HUES64 (cell line): ENCODE measurements around the gene ZP2. TPM values are rescaled to one million over a fixed set of nuclear protein-coding genes. Genes with fewer than 3 reads are reported as not detected.
"Not testable (repeated sequence)": the region's sequence is repeated elsewhere in the genome, so short reads cannot be mapped to it uniquely, and the experiment has no call there.

Experiments used
- H3K27ac ChIP-seq: 2 replicates; pipeline ENCODE4 v1.7.0; 2013; ENCODE audit warnings: low read depth, low read length, inconsistent platforms
- H3K27me3 ChIP-seq: 2 replicates; pipeline ENCODE4 v1.6.1; 2013; ENCODE audit warnings: mild to moderate bottlenecking, low read length; ENCODE audit not compliant: insufficient read depth
- H3K36me3 ChIP-seq: 2 replicates; pipeline ENCODE4 v1.6.1; 2013; ENCODE audit warnings: mild to moderate bottlenecking, low read length; ENCODE audit not compliant: insufficient read depth
- H3K4me1 ChIP-seq: 2 replicates; pipeline ENCODE4 v1.6.1; 2013; ENCODE audit warnings: mild to moderate bottlenecking, low read length, moderate library complexity; ENCODE audit not compliant: insufficient read depth
- H3K4me3 ChIP-seq: 2 replicates; pipeline ENCODE4 v1.5.1; 2013; ENCODE audit warnings: mild to moderate bottlenecking, low read length, moderate library complexity
- H3K9ac ChIP-seq: 2 replicates; pipeline ENCODE4 v1.6.1; 2013; ENCODE audit warnings: mild to moderate bottlenecking, low read depth, low read length
- H3K9me3 ChIP-seq: 2 replicates; pipeline ENCODE4 v1.6.1; 2013; ENCODE audit warnings: low read depth, low read length; ENCODE audit not compliant: insufficient read depth
- WGBS: fragments of 150-250, 120-280 bp; methylation state at CpG from one replicate; pipeline ENCODE4 v1.1.7; 2013; ENCODE audit warnings: missing lambda C conversion rate; 5-methylcytosine and 5-hydroxymethylcytosine counted together
- polyA plus RNA-seq, 2 experiments: library from polyadenylated mRNA; stranded (reverse); fragments of 50-300 nt; gene quantifications; one replicate each; pipeline ENCODE4 v1.2.3, GENCODE V29; 2013

The ZP2 gene
- polyA plus RNA-seq (2013, experiment 1 of 2), result not detected
- not detected for polyA plus RNA-seq (2013, experiment 2 of 2)

GRCh38 chr16:21211486-21211885 is at the start of gene ZP2:
ZP2 (minus strand) TSS chr16:21211574; CDS start chr16:21211547, 27 bp downstream.
- Histone ChIP-seq H3K4me3 (no peak within 1 kb of the TSS), H3K9me3 (no peaks in the 10 kb centered on the region), H3K27me3 (no peaks in the 10 kb centered on the region), H3K27ac (no peak within 1 kb of the TSS), H3K4me1 (no peaks in the 10 kb centered on the region; the same call in 1 of the 2 replicates), H3K36me3 (no peaks in the 10 kb centered on the region), H3K9ac (no peak within 1 kb of the TSS)
- WGBS, result 93% methylated on average over 5 of the region's 5 CpGs

- Histone ChIP-seq H3K4me1 (no peaks in the 10 kb centered on the region), H3K36me3 (no peaks in the 10 kb centered on the region), H3K9me3 (no peaks in the 10 kb centered on the region), H3K4me3 (no peak overlapping the region), H3K9ac (no peak overlapping the region), H3K27ac (no peak overlapping the region), H3K27me3 (no peaks in the 10 kb centered on the region)
- 94% methylated on average over 4 of the region's 4 CpGs for WGBS
Observed at GRCh38 chr16:21257284-21257683, 45.9 kb upstream of the ZP2 start.

GRCh38 chr16:21256636-21257035 is 45.3 kb upstream of the ZP2 start:
- no peak overlapping the region for H3K27ac ChIP-seq
- H3K27me3 ChIP-seq, result no peaks in the 10 kb centered on the region
- WGBS, result 100% methylated on average over 1 of the region's 2 CpGs
- no peaks in the 10 kb centered on the region for H3K4me1 ChIP-seq
- no peak overlapping the region for H3K9ac ChIP-seq
- no peak overlapping the region for H3K4me3 ChIP-seq
- no peaks in the 10 kb centered on the region for H3K9me3 ChIP-seq
- no peaks in the 10 kb centered on the region for H3K36me3 ChIP-seq

GRCh38 chr16:21253470-21253869 is 42.1 kb upstream of the ZP2 start:
- H3K27me3 ChIP-seq, result no peaks in the 10 kb centered on the region
- no peaks in the 10 kb centered on the region for H3K4me1 ChIP-seq
- no peaks in the 10 kb centered on the region for H3K36me3 ChIP-seq
- no peak overlapping the region for H3K27ac ChIP-seq
- 99% methylated on average over 2 of the region's 3 CpGs for WGBS
- no peak overlapping the region for H3K9ac ChIP-seq
- H3K9me3 ChIP-seq, result no peaks in the 10 kb centered on the region
- H3K4me3 ChIP-seq, result no peak overlapping the region

GRCh38 chr16:21250072-21250923 is 38.9 kb upstream of the ZP2 start:
- 91% methylated on average over 15 of the region's 15 CpGs for WGBS
- Histone ChIP-seq H3K36me3 (no peaks in the 10 kb centered on the region), H3K4me3 (no peak overlapping the region), H3K27me3 (no peaks in the 10 kb centered on the region), H3K27ac (no peak overlapping the region), H3K9me3 (no peaks in the 10 kb centered on the region), H3K4me1 (peaks cover 11% of the 10 kb centered on the region), H3K9ac (no peak overlapping the region)

- not testable (repeated sequence) for H3K4me3 ChIP-seq, H3K9me3 ChIP-seq, H3K9ac ChIP-seq, H3K27me3 ChIP-seq, H3K27ac ChIP-seq, H3K36me3 ChIP-seq
- peaks cover 11% of the 10 kb centered on the region for H3K4me1 ChIP-seq
- 93% methylated on average over 4 of the region's 4 CpGs for WGBS
Observed at GRCh38 chr16:21248179-21248578, 36.8 kb upstream of the ZP2 start.

- Histone ChIP-seq H3K9ac (no peak overlapping the region), H3K36me3 (no peaks in the 10 kb centered on the region), H3K27ac (no peak overlapping the region), H3K4me1 (peaks cover 11% of the 10 kb centered on the region), H3K27me3 (no peaks in the 10 kb centered on the region), H3K4me3 (no peak overlapping the region), H3K9me3 (no peaks in the 10 kb centered on the region)
- WGBS, result 91% methylated on average over 7 of the region's 7 CpGs
Observed at GRCh38 chr16:21244518-21245215, 33.3 kb upstream of the ZP2 start.

- H3K36me3 ChIP-seq, result no peaks in the 10 kb centered on the region
- H3K4me3 ChIP-seq, result no peak overlapping the region
- H3K9ac ChIP-seq, result no peak overlapping the region
- H3K27me3 ChIP-seq, result no peaks in the 10 kb centered on the region
- no peak overlapping the region for H3K27ac ChIP-seq
- WGBS, result 58% methylated on average over 2 of the region's 2 CpGs
- no peaks in the 10 kb centered on the region for H3K9me3 ChIP-seq
- H3K4me1 ChIP-seq, result peaks cover 11% of the 10 kb centered on the region
Observed at GRCh38 chr16:21242756-21243155, 31.4 kb upstream of the ZP2 start.

- Histone ChIP-seq H3K36me3 (no peaks in the 10 kb centered on the region), H3K27me3 (no peaks in the 10 kb centered on the region), H3K9me3 (no peaks in the 10 kb centered on the region), H3K4me3 (no peak overlapping the region), H3K9ac (no peak overlapping the region), H3K27ac (no peak overlapping the region), H3K4me1 (no peaks in the 10 kb centered on the region)
- WGBS, result 94% methylated on average over 1 of the region's 4 CpGs
Observed at GRCh38 chr16:21239646-21240045, 28.3 kb upstream of the ZP2 start.

GRCh38 chr16:21236831-21237230 is 25.5 kb upstream of the ZP2 start:
- no peaks in the 10 kb centered on the region for H3K9me3 ChIP-seq
- no peaks in the 10 kb centered on the region for H3K4me1 ChIP-seq
- H3K27me3 ChIP-seq, result no peaks in the 10 kb centered on the region
- WGBS, result 86% methylated on average over 5 of the region's 5 CpGs
- H3K4me3 ChIP-seq, result no peak overlapping the region
- no peak overlapping the region for H3K27ac ChIP-seq
- no peaks in the 10 kb centered on the region for H3K36me3 ChIP-seq
- no peak overlapping the region for H3K9ac ChIP-seq

- Histone ChIP-seq H3K9ac (no peak overlapping the region), H3K9me3 (no peaks in the 10 kb centered on the region), H3K4me3 (no peak overlapping the region), H3K36me3 (no peaks in the 10 kb centered on the region), H3K4me1 (no peaks in the 10 kb centered on the region), H3K27ac (no peak overlapping the region), H3K27me3 (no peaks in the 10 kb centered on the region)
- WGBS, result 93% methylated on average over 3 of the region's 3 CpGs
Observed at GRCh38 chr16:21235199-21235585, 23.8 kb upstream of the ZP2 start.
